H1 (cell line): ENCODE data around the gene EXOC2. TPM values are rescaled to one million over a fixed set of nuclear protein-coding genes. Genes with fewer than 3 reads are reported as not detected.

Experiments
- BRCA1 ChIP-seq: IDR thresholded peaks from 2 replicates; pipeline ENCODE4 v1.6.1; 2012; ENCODE audit warnings: low read depth, low read length, improper control_type of control experiment
- KDM4A ChIP-seq: IDR thresholded peaks from one replicate; pipeline ENCODE4 v1.7.1; 2012; ENCODE audit warnings: low read depth, mild to moderate bottlenecking, moderate library complexity, low read length, inconsistent platforms; ENCODE audit not compliant: severe bottlenecking
- SRF ChIP-seq: IDR thresholded peaks from 2 replicates; pipeline ENCODE4 v1.6.1; 2011; ENCODE audit warnings: mild to moderate bottlenecking, low read depth, low read length, moderate library complexity
- ZNF274 ChIP-seq: IDR thresholded peaks from 2 replicates; pipeline ENCODE4 v1.7.0; 2012; ENCODE audit warnings: low read length, borderline replicate concordance; ENCODE audit errors: extremely low read depth
- polyA plus RNA-seq, 7 experiments: library from polyadenylated mRNA; depleted of rRNA in 3 of 7; stranded (reverse) in 5 of 7; unstranded in 2 of 7; fragments of >200 nt in 5 of 7; fragments of 200-250 nt in 2 of 7; gene quantifications; 1 replicate in 5 of 7; 2 replicates in 1 of 7; 4 replicates in 1 of 7; pipeline versions ENCODE4 v1.2.1 to v1.2.3, GENCODE V29; 2011 to 2013; ENCODE audit warnings: missing spikeins in 2 of 7, mixed read lengths in 2 of 7
- total RNA-seq: library from RNA; stranded (reverse); fragmentation: NEBNext Ultra II Directional; extraction: Animal tissue kit (Norgen Biotek cat#: 25700); gene quantifications from 2 replicates; pipeline ENCODE4 v1.2.1, GENCODE V29; 2021

Gene EXOC2
- total and polyA plus RNA-seq, 2 of the 8 experiments (the other 6 are each of a cell fraction or from before 2014, with no cell fraction given): 25.5 to 44.4 TPM

DNA sequence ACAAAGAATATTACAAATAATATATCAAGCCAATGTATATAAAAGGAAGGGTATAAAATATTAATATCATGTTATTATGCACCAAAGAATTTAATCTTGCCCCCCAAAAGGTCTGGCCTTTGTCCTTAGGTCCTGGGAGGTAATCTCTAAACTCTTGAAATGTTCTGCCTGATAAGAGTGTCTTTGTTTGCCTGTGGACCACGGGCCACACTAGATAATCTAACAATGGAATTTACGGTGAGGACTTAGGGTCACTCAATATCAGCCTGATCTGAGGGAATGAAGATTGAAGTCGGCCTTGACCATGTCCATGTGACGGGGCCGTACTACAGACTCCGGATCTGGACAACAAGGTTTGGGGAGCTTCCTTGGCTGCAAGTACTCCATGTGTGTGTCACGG is 79.0 kb downstream of the EXOC2 start (continued):
- TF ChIP-seq SRF: no peak
- no peak for TF ChIP-seq KDM4A
- no peak for TF ChIP-seq BRCA1
- no peak for TF ChIP-seq ZNF274
